ENCODE measurements around the gene NHLRC1. TPM values are rescaled to one million over a fixed set of nuclear protein-coding genes. Genes with fewer than 3 reads are reported as not detected.
A peak's percentile ranks its signal among the peaks of the same experiment; 100 is the strongest.
"Not testable (repeated sequence)": the region's sequence is repeated elsewhere in the genome, so short reads cannot be mapped to it uniquely, and the experiment has no call there.

Gene NHLRC1
- total RNA-seq, 1 donor from 2014 or later, result 1.8 TPM

DNA sequence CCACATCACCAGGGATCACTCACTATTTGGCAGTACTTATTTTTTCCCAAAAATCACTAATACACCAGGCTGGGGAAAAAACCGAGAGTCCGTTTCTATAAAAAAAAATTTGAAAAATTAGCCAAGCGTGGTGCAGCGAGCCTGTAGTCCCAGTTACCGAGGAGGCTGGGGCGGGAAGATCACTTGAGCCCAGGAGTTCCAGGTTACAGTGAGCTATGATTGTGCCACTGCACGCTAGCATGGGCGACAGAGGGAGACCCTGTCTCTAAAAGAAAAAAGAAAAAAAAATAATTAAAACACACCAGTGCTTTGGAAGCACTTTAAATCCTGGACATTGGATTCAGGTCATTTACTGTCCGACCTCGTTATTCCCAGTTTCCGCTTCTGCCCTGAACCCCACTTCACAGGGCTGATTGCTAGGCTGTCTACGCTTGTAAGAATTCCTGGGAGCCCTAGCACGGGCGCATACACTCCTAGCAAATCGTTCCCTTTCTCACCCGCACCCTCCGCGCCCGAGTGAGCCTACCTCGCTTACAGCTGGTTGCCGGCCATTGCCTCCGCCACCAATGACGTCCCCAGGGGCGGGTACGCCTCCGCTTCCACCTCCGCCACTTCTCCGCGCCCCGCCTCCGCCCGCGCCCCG is 32.2 kb upstream of the NHLRC1 start, which contains the start of gene TPMT:
Gene TPMT (minus strand): TSS at position 571 of the 643 bp plus-strand sequence. CDS start 5,950 bp downstream, outside the sequence.
- H3K36me3 Mint-ChIP-seq, result peaks cover under 1% of the 10 kb centered on the region
- no peaks in the 10 kb centered on the region for H3K9me3 Mint-ChIP-seq
- no peaks in the 10 kb centered on the region for H3K27me3 Mint-ChIP-seq (ENCODE audit: low read depth)
- peaks cover 27% of the 10 kb centered on the region for H3K4me1 Mint-ChIP-seq
- H3K4me3 Mint-ChIP-seq, result peak within 1 kb of the TSS; percentile 99
- no peak for DNase-seq (ENCODE audit: low spot score in 2 of 2, unreplicated experiment in 2 of 2)
- H3K27ac Mint-ChIP-seq, result peak within 1 kb of the TSS; percentile 99
- TF ChIP-seq, protein P1, sequence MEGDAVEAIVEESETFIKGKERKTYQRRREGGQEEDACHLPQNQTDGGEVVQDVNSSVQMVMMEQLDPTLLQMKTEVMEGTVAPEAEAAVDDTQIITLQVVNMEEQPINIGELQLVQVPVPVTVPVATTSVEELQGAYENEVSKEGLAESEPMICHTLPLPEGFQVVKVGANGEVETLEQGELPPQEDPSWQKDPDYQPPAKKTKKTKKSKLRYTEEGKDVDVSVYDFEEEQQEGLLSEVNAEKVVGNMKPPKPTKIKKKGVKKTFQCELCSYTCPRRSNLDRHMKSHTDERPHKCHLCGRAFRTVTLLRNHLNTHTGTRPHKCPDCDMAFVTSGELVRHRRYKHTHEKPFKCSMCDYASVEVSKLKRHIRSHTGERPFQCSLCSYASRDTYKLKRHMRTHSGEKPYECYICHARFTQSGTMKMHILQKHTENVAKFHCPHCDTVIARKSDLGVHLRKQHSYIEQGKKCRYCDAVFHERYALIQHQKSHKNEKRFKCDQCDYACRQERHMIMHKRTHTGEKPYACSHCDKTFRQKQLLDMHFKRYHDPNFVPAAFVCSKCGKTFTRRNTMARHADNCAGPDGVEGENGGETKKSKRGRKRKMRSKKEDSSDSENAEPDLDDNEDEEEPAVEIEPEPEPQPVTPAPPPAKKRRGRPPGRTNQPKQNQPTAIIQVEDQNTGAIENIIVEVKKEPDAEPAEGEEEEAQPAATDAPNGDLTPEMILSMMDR (IDR thresholded peaks at IDR 0.05; ENCODE audit: unreplicated experiment), result no peak

DNA sequence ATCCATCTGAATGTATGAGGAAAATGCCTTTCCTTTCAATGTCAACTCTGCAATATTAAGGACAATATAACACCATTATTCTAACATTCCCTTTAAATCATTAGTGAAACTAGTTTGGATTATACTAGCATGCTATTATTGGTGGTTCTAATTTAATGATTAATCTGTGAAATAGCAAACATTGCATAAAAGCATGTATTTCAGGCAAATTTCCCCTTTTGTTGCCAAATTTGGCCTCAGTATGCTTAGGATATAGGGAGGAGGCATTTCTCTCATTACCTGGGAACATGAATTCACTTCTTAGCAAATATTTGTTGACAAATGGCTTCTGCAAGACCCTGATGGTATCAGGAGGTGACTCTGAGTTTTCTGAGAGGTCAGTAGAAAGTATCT is 30.8 kb upstream of the NHLRC1 start:
- H3K27ac Mint-ChIP-seq, result peak overlapping the region; percentile 73
- TF ChIP-seq, protein P1 (IDR thresholded peaks at IDR 0.05; ENCODE audit: unreplicated experiment), result no peak
- H3K27me3 Mint-ChIP-seq (ENCODE audit: low read depth), result no peaks in the 10 kb centered on the region
- H3K4me3 Mint-ChIP-seq, result peak overlapping the region; percentile 99
- no peaks in the 10 kb centered on the region for H3K9me3 Mint-ChIP-seq
- DNase-seq (ENCODE audit: low spot score in 2 of 2, unreplicated experiment in 2 of 2), result no peak
- H3K36me3 Mint-ChIP-seq, result no peaks in the 10 kb centered on the region
- H3K4me1 Mint-ChIP-seq, result peaks cover 31% of the 10 kb centered on the region

DNA sequence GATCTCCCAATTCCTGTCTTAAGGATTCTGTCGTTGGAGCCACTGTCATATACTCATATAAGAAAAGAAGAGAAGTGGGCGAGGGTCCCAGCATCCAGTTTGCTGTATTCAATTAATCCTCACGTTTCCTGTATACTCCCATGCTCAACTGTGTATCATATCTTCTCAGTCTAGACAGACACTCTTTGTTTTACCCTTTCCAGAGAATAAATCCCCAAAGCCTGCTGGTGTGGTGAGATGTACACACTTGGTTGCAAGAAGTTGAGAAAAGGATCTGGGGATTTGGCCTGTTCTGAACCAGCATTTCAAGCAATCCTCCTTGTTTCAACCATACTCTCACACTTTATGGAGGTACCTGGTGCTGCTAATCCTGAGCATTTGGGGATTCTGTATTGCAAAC is 29.3 kb upstream of the NHLRC1 start:
- TF ChIP-seq, protein P1 (IDR thresholded peaks at IDR 0.05; ENCODE audit: unreplicated experiment), result no peak
- Mint-ChIP-seq H3K27me3 (ENCODE audit: low read depth) (no peaks in the 10 kb centered on the region), H3K9me3 (no peaks in the 10 kb centered on the region), H3K27ac (no peak overlapping the region), H3K4me3 (no peak overlapping the region), H3K4me1 (peaks cover 40% of the 10 kb centered on the region), H3K36me3 (peaks cover 3% of the 10 kb centered on the region)
- DNase-seq (ENCODE audit: low spot score in 2 of 2, unreplicated experiment in 2 of 2), result no peak

DNA sequence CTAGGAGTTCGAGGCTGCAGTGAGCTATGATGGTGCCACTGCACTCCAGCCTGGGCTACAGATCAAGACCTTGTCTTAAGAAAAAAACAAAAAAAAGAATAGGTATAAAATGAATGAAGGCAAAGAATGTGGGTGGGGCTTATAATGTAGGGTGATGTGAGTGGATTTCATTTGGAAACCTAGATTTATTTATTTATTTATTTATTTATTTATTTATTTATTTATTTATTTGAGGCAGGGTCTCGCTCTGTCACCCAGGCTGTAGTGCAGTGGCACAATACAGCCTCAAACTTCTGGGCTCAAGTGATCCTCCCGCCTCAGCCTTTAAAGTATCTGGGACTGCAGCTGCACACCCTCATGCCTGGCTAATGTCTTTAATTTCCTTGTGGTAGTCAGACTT is 28.9 kb upstream of the NHLRC1 start:
- H3K27me3 Mint-ChIP-seq (ENCODE audit: low read depth); H3K27ac Mint-ChIP-seq; DNase-seq (ENCODE audit: low spot score in 2 of 2, unreplicated experiment in 2 of 2); H3K4me3 Mint-ChIP-seq; H3K36me3 Mint-ChIP-seq; H3K9me3 Mint-ChIP-seq: not testable (repeated sequence)
- peaks cover 40% of the 10 kb centered on the region for H3K4me1 Mint-ChIP-seq

DNA sequence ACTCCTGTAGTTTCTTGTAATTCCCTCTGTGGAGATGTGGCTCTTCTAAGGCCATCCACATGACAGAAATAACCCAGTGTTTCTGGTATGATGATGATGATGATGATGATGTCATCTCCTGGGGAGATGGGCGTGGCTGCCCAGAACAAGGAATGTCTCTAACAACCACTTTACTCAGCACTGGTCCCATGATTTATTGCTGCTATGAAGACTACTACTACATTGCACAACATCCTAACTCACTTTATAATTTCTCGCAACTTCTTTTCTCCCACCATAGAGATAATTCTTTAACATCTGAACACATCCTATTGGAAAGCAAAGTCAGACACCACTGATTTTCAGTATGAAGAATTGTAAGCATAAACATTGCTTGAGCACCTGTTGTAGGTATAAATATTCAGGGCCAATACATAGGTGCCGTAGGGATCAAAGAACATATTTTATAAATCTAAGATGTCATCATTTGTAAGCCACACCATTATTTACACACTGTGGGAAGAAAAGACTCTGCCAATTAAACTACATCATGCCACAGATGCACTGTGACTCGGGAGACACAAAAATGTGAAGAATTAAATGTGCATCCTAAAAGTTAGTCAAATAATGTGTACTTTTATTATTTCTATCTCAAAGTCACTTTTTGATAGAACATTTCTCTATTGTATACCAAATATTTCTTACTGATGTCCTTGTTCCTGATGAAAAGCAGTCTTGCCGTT is 26.0 kb upstream of the NHLRC1 start:
- no peak for DNase-seq (ENCODE audit: low spot score in 2 of 2, unreplicated experiment in 2 of 2)
- Mint-ChIP-seq H3K36me3 (peaks cover 3% of the 10 kb centered on the region), H3K4me3 (no peak overlapping the region), H3K9me3 (no peaks in the 10 kb centered on the region), H3K4me1 (peaks cover 25% of the 10 kb centered on the region), H3K27ac (peak overlapping the region; percentile 1), H3K27me3 (ENCODE audit: low read depth) (no peaks in the 10 kb centered on the region)
- TF ChIP-seq, protein P1 (IDR thresholded peaks at IDR 0.05; ENCODE audit: unreplicated experiment), result no peak

DNA sequence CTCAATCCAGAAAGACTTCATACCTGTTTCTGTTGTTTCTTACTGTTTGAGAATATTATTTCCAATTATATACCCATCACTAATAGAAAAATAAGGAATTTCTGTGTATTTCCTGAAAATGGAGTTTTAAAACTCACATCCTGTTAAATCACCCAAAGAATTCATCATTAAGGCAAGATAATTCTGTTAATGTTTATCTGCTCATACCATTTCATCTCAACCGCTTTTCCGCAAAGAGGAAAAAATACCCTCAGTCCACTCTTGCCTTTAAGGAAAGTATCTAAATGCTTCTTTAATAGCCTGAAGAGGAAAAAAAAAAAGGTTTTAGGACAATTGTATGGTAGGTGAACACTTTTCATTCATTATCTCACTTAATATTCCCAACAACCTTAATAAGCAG is 25.1 kb upstream of the NHLRC1 start:
- Mint-ChIP-seq H3K4me1 (peaks cover 16% of the 10 kb centered on the region), H3K27me3 (ENCODE audit: low read depth) (no peaks in the 10 kb centered on the region), H3K4me3 (no peak overlapping the region), H3K9me3 (no peaks in the 10 kb centered on the region), H3K36me3 (peaks cover 9% of the 10 kb centered on the region), H3K27ac (peak overlapping the region; percentile 73)
- TF ChIP-seq, protein P1 (IDR thresholded peaks at IDR 0.05; ENCODE audit: unreplicated experiment), result no peak
- no peak for DNase-seq (ENCODE audit: low spot score in 2 of 2, unreplicated experiment in 2 of 2)
